Colonic mucosa (tissue), 4 donors: ENCODE data around the gene CACHD1. TPM values are rescaled to one million over a fixed set of nuclear protein-coding genes. Genes with fewer than 3 reads are reported as not detected.

ENCODE experiments used
- DNase-seq: peaks from one replicate; pipeline ENCODE4 v3.0.0-alpha.2; 2020
- H3K27ac ChIP-seq: fragments of 200-600 bp; one replicate; pipeline ENCODE4 v1.8.0; 2021
- H3K27me3 ChIP-seq: fragments of 200-600 bp; one replicate; pipeline ENCODE4 v1.8.0; 2021
- H3K36me3 ChIP-seq: fragments of 200-600 bp; one replicate; pipeline ENCODE4 v1.8.0; 2021
- H3K4me1 ChIP-seq: fragments of 200-600 bp; one replicate; pipeline ENCODE4 v1.8.0; 2021; ENCODE audit warnings: mild to moderate bottlenecking
- H3K4me3 ChIP-seq: fragments of 200-600 bp; one replicate; pipeline ENCODE4 v1.8.0; 2021
- H3K9ac ChIP-seq, 2 donors: one replicate each; pipeline ENCODE4 v1.7.0; 2013; ENCODE audit warnings: control low read depth in 2 of 2, low read depth in 2 of 2, low read length in 2 of 2
- H3K9me3 ChIP-seq: fragments of 200-600 bp; one replicate; pipeline ENCODE4 v1.8.0; 2021
- intact Hi-C: fragments of 100-400 bp; cut with DNase I; formaldehyde crosslinking; loops from one replicate; pipeline ENCODE4 v1.14.1; 2022
- total RNA-seq, 2 donors: library from RNA; stranded (reverse); fragmentation: NEBNext Ultra II Directional in 1 of 2; extraction: Animal tissue kit (Norgen Biotek cat#: 25700) in 1 of 2; gene quantifications; one replicate each; pipeline ENCODE4 v1.2.1, GENCODE V29; 2021
- TF ChIP-seq, protein P1 (sequence below): fragments of 200-600 bp; IDR thresholded peaks from one replicate; pipeline ENCODE4 v1.8.0; 2022; ENCODE audit warnings: antibody characterized with exemption, mild to moderate bottlenecking
- donor health status: healthy.
- donor health status: DM: no; HTN: no; CAD: no.
- donor health status: DM: no; HTN: no; CAD: no.

Gene CACHD1
- total RNA-seq, 2 donors from 2014 or later, result 1.5 to 2.0 TPM

DNA sequence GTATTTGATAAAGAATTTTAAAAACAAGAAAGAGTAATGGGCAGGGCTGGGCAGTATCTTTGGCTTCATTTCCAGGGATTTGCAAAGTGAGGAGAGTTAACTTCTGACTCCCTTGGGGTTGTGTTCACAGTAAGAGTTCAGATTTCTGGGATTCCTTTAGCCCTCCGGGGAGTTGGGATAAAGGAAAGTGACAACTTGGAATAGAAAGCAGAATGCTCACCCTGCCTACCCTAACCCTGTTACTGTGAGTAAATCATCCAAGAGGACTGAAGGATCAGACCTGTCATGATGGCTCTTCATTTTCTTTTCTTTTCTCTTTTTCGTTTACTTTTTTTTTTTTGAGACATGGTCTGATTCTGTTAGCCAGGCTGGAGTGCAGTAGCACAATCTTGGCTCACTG is 76.1 kb downstream of the CACHD1 start:
- Histone ChIP-seq H3K9me3 (no peaks in the 10 kb centered on the region), H3K4me3 (no peak overlapping the region), H3K27ac (no peak overlapping the region), H3K27me3 (no peaks in the 10 kb centered on the region), H3K4me1 (no peaks in the 10 kb centered on the region), H3K36me3 (no peaks in the 10 kb centered on the region), H3K9ac (no peak overlapping the region)
- DNase-seq, result no peak
- TF ChIP-seq, protein P1, sequence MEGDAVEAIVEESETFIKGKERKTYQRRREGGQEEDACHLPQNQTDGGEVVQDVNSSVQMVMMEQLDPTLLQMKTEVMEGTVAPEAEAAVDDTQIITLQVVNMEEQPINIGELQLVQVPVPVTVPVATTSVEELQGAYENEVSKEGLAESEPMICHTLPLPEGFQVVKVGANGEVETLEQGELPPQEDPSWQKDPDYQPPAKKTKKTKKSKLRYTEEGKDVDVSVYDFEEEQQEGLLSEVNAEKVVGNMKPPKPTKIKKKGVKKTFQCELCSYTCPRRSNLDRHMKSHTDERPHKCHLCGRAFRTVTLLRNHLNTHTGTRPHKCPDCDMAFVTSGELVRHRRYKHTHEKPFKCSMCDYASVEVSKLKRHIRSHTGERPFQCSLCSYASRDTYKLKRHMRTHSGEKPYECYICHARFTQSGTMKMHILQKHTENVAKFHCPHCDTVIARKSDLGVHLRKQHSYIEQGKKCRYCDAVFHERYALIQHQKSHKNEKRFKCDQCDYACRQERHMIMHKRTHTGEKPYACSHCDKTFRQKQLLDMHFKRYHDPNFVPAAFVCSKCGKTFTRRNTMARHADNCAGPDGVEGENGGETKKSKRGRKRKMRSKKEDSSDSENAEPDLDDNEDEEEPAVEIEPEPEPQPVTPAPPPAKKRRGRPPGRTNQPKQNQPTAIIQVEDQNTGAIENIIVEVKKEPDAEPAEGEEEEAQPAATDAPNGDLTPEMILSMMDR, result no peak
- intact Hi-C loops, result no loop called here

DNA sequence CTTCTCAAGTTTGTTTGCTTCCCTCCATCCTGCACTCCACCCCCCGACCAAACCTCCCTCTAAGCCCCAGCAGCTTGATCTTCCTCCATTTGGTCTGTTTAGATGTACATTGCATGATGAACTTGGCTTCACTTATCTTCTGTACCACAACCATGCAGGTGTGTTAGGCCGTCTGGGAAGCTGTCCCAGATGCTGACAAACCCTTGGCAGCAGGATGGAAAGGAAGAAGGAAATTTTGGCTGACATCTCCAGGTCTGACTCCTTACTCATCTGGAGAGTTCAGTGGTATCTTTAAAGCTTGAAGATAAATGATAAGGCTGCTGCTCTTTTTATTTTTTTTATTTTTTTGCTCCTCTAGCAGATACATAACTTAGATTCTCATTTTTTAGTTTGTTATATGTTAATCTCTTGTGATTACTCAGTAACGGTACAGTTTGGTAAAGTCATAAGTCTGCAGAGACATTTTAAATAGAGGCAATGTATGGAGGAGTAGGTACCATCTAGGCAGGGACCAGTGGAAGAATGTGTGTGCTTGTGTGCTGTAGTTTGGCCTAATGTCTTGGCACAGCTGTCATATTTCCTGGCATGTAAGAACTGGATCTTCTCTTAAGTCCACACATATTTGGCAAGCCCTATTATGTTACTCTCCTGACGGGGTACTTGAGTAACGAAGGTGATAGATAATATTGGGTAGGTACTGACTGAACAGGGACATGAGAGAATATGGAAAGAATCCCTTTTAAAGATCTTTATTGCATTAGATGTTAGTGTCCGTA is 79.7 kb downstream of the CACHD1 start:
- no peaks in the 10 kb centered on the region for H3K4me1 ChIP-seq
- intact Hi-C loops, result no loop called here
- H3K4me3 ChIP-seq, result no peak overlapping the region
- DNase-seq, result no peak
- H3K9me3 ChIP-seq, result no peaks in the 10 kb centered on the region
- H3K36me3 ChIP-seq, result no peaks in the 10 kb centered on the region
- H3K27ac ChIP-seq, result no peak overlapping the region
- no peaks in the 10 kb centered on the region for H3K27me3 ChIP-seq
- TF ChIP-seq, protein P1, result no peak
- no peak overlapping the region for H3K9ac ChIP-seq

DNA sequence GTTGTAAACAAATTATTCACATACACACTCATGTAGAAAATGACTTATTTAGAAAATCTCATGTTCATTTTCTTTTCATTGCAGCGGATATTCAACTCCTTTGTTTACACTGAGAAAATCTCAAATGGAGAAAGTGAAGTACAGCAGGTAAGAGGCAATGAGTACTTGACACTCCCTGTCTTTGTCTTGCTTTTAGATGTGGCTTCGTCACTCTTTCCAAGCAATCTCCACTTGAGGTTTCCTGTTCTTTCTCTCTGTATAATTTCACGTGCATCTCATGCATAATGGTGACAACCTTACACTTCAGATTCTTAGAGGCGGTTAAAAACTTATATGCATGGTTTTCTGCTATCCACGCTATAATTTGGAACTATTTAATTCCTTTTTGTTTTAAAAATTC is 80.6 kb downstream of the CACHD1 start:
- DNase-seq, result no peak
- H3K36me3 ChIP-seq, result no peaks in the 10 kb centered on the region
- H3K9ac ChIP-seq, result no peak overlapping the region
- intact Hi-C loops, result no loop called here
- no peaks in the 10 kb centered on the region for H3K9me3 ChIP-seq
- H3K4me3 ChIP-seq, result no peak overlapping the region
- TF ChIP-seq, protein P1, result no peak
- no peak overlapping the region for H3K27ac ChIP-seq
- H3K27me3 ChIP-seq, result no peaks in the 10 kb centered on the region
- H3K4me1 ChIP-seq, result no peaks in the 10 kb centered on the region

DNA sequence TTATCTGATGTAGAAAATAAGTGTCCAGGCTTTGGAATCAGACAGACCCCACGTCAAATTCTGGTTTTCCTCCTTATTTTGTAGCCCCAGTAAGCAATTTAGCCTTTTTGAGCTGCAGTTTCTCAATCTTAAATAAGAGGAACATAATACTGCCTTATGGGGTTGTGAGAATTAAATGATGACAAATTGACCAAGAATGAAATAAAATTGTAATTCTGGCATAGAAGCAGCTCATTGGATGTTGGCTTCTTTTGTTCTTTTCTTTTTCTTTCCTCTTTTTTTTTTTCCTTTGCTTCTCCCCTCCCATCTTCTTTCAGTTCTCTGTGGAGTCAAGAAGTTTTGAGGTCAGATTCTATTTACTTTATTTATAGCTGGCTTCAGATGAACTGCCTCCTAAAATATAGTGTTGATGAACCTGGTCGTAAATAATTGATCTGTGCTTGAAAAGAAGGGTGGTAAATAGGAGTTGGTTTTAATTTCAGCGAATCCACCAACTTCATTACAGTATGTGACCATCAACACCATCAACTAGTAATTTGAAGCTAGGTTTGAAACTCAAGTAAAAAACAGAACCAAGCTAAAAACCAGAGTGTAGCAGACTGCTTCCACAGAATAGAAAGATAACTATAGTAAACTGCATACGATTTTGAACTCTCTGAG is 81.1 kb downstream of the CACHD1 start:
- H3K9me3 ChIP-seq, result no peaks in the 10 kb centered on the region
- H3K27ac ChIP-seq, result no peak overlapping the region
- no peak overlapping the region for H3K9ac ChIP-seq
- DNase-seq, result no peak
- TF ChIP-seq, protein P1, result no peak
- intact Hi-C loops, result no loop called here
- H3K4me1 ChIP-seq, result no peaks in the 10 kb centered on the region
- no peaks in the 10 kb centered on the region for H3K36me3 ChIP-seq
- no peak overlapping the region for H3K4me3 ChIP-seq
- no peaks in the 10 kb centered on the region for H3K27me3 ChIP-seq

DNA sequence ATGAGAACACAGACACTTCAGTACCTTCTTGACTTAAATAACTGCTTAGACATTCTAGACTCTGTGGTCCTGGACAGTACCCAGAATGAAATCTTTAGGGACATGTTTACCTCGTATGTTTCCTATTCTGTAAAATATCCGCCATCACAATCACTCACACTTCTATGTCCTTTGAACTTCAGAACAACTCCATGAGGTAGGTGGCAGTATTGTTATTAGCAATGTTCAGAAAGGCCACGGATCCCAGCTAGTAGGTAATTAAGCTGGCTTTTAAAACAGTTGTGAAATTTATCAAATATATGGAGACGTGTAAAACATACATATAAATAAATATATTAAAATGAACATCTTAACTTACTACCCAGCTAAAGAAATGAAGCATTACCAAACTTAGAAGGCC is 83.4 kb downstream of the CACHD1 start:
- TF ChIP-seq, protein P1, result no peak
- intact Hi-C loops, result no loop called here

More for the DNA sequence above, 83.4 kb downstream of the CACHD1 start:
- no peak overlapping the region for H3K27ac ChIP-seq
- no peaks in the 10 kb centered on the region for H3K36me3 ChIP-seq
- H3K9me3 ChIP-seq, result no peaks in the 10 kb centered on the region
- no peaks in the 10 kb centered on the region for H3K27me3 ChIP-seq
- H3K4me1 ChIP-seq, result no peaks in the 10 kb centered on the region
- no peak overlapping the region for H3K4me3 ChIP-seq
- H3K9ac ChIP-seq, result no peak overlapping the region
- DNase-seq, result no peak
